ENCODE results near the gene BMPR1B.

The BMPR1B gene

GRCh38 chr4:95183656-95184408 lies 426.1 kb downstream of the BMPR1B start:
- DNase-seq (ENCODE audit: low read depth in 2 of 2) = no peak

- no peak for DNase-seq (ENCODE audit: low read depth in 2 of 2)
Observed at GRCh38 chr4:95186666-95187065, 428.9 kb downstream of the BMPR1B start.

GRCh38 chr4:95188701-95189370 lies 431.1 kb downstream of the BMPR1B start:
- DNase-seq (ENCODE audit: low read depth in 2 of 2) = no peak

- no peak for DNase-seq (ENCODE audit: low read depth in 2 of 2)
Observed at GRCh38 chr4:95190751-95191436, 433.1 kb downstream of the BMPR1B start.

GRCh38 chr4:95191537-95191936 lies 433.8 kb downstream of the BMPR1B start:
- no peak for DNase-seq (ENCODE audit: low read depth in 2 of 2)

GRCh38 chr4:95193391-95194224 lies 435.9 kb downstream of the BMPR1B start:
- DNase-seq (ENCODE audit: low read depth in 2 of 2) = no peak

- DNase-seq (ENCODE audit: low read depth in 2 of 2) = no peak
Observed at GRCh38 chr4:95197353-95197752, 439.6 kb downstream of the BMPR1B start.

GRCh38 chr4:95198961-95199360 lies 441.2 kb downstream of the BMPR1B start:
- no peak for DNase-seq (ENCODE audit: low read depth in 2 of 2)

- DNase-seq (ENCODE audit: low read depth in 2 of 2) = no peak
Observed at GRCh38 chr4:95204267-95204844, 446.6 kb downstream of the BMPR1B start.

- DNase-seq (ENCODE audit: low read depth in 2 of 2) = no peak
Observed at GRCh38 chr4:95204873-95205272, 447.1 kb downstream of the BMPR1B start.

Data from stimulated activated CD4-positive, alpha-beta T cell treated with anti-CD3 and anti-CD28 coated beads, Interleukin-1b, Interleukin-23, amount 100 ng/mL, for 4 hours (primary cell).